ENCODE data around the gene CLMP. TPM values are rescaled to one million over a fixed set of nuclear protein-coding genes. Genes with fewer than 3 reads are reported as not detected.
"Not testable (repeated sequence)": the region's sequence is repeated elsewhere in the genome, so short reads cannot be mapped to it uniquely, and the experiment has no call there.

CLMP gene
- total RNA-seq, 1 donor from 2014 or later: 6.6 TPM

DNA sequence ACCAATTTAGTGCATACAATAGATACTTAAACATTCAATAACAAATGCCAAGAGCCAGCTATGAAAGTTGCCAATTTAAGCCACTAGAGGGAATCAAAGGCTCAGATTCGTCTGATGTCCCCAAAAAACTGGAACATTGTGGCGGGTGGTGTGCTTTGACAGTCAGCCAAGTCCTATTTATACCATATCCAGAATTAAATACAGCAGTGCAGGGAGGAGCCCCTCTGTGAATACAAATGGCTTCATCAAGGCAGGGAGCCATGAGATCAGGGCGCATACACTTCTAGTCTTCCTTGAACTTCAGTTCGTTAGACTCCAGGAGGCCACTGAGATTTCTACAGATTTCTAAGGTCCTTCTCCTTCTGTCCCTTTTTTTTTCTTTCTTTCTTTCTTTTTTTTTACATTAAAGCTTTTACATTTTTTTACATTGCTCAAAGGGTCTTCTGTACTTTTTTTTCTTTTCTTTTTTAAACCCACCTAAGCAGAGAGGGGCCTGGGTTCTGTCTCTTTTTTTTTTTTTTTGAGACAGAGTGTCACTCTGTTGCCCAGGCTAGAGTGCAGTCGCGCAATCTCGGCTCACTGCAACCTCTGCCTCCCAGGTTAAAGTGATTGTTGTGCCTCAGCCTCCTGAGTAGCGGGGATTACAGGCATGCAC lies 91.6 kb downstream of the CLMP start:
- H3K27me3 Mint-ChIP-seq (ENCODE audit: low read depth): no peaks in the 10 kb centered on the region
- peaks cover 24% of the 10 kb centered on the region for H3K4me1 Mint-ChIP-seq (ENCODE audit: low read depth)
- peak overlapping the region; percentile 32 for H3K27ac Mint-ChIP-seq (ENCODE audit: unreplicated experiment)
- TF ChIP-seq, protein P1, sequence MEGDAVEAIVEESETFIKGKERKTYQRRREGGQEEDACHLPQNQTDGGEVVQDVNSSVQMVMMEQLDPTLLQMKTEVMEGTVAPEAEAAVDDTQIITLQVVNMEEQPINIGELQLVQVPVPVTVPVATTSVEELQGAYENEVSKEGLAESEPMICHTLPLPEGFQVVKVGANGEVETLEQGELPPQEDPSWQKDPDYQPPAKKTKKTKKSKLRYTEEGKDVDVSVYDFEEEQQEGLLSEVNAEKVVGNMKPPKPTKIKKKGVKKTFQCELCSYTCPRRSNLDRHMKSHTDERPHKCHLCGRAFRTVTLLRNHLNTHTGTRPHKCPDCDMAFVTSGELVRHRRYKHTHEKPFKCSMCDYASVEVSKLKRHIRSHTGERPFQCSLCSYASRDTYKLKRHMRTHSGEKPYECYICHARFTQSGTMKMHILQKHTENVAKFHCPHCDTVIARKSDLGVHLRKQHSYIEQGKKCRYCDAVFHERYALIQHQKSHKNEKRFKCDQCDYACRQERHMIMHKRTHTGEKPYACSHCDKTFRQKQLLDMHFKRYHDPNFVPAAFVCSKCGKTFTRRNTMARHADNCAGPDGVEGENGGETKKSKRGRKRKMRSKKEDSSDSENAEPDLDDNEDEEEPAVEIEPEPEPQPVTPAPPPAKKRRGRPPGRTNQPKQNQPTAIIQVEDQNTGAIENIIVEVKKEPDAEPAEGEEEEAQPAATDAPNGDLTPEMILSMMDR (IDR thresholded peaks at IDR 0.05): peak; percentile 92
- H3K36me3 Mint-ChIP-seq (ENCODE audit: low read depth): no peaks in the 10 kb centered on the region
- H3K4me3 Mint-ChIP-seq (ENCODE audit: unreplicated experiment): no peak overlapping the region
- H3K9me3 Mint-ChIP-seq (ENCODE audit: low read depth): no peaks in the 10 kb centered on the region
- no peak for DNase-seq (ENCODE audit: low spot score)

DNA sequence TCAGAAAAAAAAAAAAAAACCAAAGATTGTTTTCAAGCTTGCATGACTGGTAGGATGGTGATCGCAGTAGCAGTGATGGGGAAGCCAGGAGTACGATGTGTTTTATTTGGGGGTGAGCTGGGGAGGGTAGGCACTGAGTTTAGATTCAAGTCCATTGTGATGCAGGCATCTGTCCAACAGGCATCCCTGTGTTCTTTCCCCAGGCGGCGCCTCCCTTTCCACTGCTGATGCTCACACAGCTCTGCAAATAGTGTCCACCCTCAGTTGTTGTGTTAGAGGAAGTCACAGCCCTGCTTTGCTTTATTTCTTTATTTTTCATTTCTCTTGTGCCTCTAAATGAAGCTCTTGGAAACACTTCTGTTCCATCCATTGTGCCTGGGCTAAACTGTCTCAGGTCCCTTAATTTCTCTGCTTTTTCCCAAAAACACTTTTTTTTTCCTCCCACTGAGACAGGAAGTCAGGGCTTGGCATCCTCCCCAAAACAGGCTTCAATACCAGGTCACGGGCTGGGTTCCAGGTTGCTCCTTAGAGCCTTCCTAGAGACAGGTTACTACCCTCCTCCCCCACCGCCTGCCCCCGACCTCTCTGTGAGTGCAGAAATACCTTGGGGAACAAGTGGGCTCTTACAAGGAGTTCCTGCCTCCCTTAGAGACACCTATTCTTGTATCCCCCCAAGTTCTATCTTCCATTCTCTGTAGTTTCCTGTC lies 94.5 kb downstream of the CLMP start:
- no peak for DNase-seq (ENCODE audit: low spot score)

DNA sequence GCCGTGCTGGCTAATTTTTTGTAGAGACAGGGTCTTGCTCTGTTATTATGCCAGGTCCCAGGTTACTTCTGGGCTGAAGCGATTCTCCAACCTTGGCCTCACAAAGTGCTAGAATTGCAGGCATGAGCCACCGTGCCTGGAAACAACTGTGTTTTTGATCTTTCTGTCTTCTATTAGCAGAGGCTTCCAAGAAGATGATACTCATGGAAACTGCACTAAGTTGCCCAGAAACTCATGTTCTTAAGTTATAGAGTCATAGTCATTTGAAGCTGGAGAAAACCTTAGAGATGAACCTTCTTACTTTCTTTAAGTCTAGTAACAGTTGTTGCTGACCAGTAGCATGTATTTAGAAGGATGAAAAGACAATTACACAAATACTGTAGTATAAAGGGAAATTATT lies 96.1 kb downstream of the CLMP start:
- no peak overlapping the region for H3K4me3 Mint-ChIP-seq (ENCODE audit: unreplicated experiment)
- H3K36me3 Mint-ChIP-seq (ENCODE audit: low read depth): peaks cover 2% of the 10 kb centered on the region
- H3K9me3 Mint-ChIP-seq (ENCODE audit: low read depth): no peaks in the 10 kb centered on the region
- TF ChIP-seq, protein P1 (IDR thresholded peaks at IDR 0.05): no peak
- no peak overlapping the region for H3K27ac Mint-ChIP-seq (ENCODE audit: unreplicated experiment)
- no peak for DNase-seq (ENCODE audit: low spot score)
- peaks cover 20% of the 10 kb centered on the region for H3K4me1 Mint-ChIP-seq (ENCODE audit: low read depth)
- no peaks in the 10 kb centered on the region for H3K27me3 Mint-ChIP-seq (ENCODE audit: low read depth)

More for the DNA sequence above, 94.5 kb downstream of the CLMP start:
- Mint-ChIP-seq H3K9me3 (ENCODE audit: low read depth) (no peaks in the 10 kb centered on the region), H3K36me3 (ENCODE audit: low read depth) (peaks cover 2% of the 10 kb centered on the region), H3K27me3 (ENCODE audit: low read depth) (no peaks in the 10 kb centered on the region), H3K4me3 (ENCODE audit: unreplicated experiment) (no peak overlapping the region), H3K4me1 (ENCODE audit: low read depth) (peaks cover 20% of the 10 kb centered on the region), H3K27ac (ENCODE audit: unreplicated experiment) (no peak overlapping the region)
- TF ChIP-seq, protein P1 (IDR thresholded peaks at IDR 0.05): no peak

DNA sequence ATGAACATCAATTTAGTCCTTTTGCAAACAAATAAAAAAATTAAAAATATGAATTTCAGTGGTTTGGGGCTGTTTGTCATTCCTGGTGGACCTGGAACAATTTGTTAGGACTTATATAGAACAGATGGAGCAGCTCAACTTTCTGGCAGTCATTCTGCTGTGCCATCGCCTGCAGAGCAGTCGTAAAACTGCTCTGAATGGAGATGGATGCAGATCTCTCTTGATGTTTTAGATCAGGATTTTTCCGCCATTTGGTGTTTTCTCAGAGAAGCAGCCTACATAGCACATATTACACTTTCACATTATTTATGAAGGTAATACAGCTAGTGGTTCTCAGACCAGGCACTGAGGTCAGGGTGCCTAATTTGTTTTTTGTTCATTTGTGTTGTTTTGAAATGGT lies 101.3 kb downstream of the CLMP start:
- Mint-ChIP-seq H3K4me1 (ENCODE audit: low read depth) (no peaks in the 10 kb centered on the region), H3K36me3 (ENCODE audit: low read depth) (peaks cover 2% of the 10 kb centered on the region), H3K27me3 (ENCODE audit: low read depth) (no peaks in the 10 kb centered on the region), H3K9me3 (ENCODE audit: low read depth) (no peaks in the 10 kb centered on the region), H3K27ac (ENCODE audit: unreplicated experiment) (no peak overlapping the region), H3K4me3 (ENCODE audit: unreplicated experiment) (no peak overlapping the region)
- no peak for DNase-seq (ENCODE audit: low spot score)
- TF ChIP-seq, protein P1 (IDR thresholded peaks at IDR 0.05): no peak

DNA sequence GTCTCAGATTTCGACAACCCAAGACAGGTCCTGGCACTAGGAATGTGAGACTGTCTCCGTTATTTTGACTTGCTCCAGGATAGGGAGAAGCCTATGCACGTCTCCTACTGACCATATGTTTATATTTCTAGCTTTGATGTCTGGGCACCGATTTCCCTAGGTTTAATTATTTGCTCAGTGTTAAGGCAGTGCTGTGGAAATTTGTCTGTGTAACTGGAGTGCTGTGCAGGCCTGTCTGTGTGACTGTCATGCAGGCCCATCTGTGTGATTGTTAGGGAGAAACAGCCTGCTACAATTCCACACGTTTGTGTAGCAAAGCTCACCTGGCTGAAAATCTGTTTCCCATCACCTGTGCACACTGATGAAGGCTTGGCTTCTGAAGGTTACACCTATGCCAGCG lies 103.5 kb downstream of the CLMP start:
- H3K9me3 Mint-ChIP-seq (ENCODE audit: low read depth): no peaks in the 10 kb centered on the region
- TF ChIP-seq, protein P1 (IDR thresholded peaks at IDR 0.05): no peak
- no peaks in the 10 kb centered on the region for H3K36me3 Mint-ChIP-seq (ENCODE audit: low read depth)
- no peak for DNase-seq (ENCODE audit: low spot score)
- no peak overlapping the region for H3K4me3 Mint-ChIP-seq (ENCODE audit: unreplicated experiment)
- no peaks in the 10 kb centered on the region for H3K4me1 Mint-ChIP-seq (ENCODE audit: low read depth)
- H3K27me3 Mint-ChIP-seq (ENCODE audit: low read depth): no peaks in the 10 kb centered on the region
- no peak overlapping the region for H3K27ac Mint-ChIP-seq (ENCODE audit: unreplicated experiment)

DNA sequence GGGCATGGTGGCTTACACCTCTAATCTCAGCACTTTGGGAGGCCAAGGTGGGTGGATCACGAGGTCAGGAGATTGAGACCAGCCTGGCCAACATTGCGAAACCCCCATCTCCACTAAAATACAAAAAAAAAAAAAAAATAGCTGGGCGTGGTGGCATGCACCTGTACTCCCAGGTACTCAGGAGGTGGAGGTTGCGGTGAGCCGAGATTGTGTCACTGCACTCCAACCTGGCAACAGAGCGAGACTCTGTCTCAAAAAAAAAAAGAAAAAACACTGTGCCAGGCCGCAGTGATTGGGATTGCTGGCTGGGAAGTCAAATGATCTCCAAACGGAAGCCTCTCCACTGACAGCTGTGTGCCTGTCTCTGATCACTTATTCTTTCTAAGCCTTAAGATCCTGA lies 104.9 kb downstream of the CLMP start:
- H3K4me1 Mint-ChIP-seq (ENCODE audit: low read depth); H3K4me3 Mint-ChIP-seq (ENCODE audit: unreplicated experiment); DNase-seq (ENCODE audit: low spot score); H3K9me3 Mint-ChIP-seq (ENCODE audit: low read depth); H3K27ac Mint-ChIP-seq (ENCODE audit: unreplicated experiment); H3K36me3 Mint-ChIP-seq (ENCODE audit: low read depth); H3K27me3 Mint-ChIP-seq (ENCODE audit: low read depth): not testable (repeated sequence)

DNA sequence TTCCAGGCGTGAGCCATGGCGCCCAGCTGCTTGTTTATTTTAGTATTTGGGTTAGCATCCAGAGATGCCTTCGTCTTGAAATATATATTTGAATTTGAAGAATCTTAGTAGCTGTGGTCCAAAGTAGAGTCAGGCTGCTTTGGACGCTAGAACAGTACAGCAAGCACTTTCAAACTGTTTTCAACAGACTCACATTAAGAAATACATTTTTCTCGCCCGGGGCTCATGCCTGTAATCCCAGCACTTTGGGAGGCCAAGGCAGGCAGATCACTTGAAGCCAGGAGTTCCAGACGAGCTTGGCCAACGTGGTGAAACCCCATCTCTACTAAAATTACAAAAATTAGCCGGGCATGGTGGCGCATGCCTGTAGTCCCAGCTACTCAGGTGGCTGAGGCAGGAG lies 106.2 kb downstream of the CLMP start:
- H3K9me3 Mint-ChIP-seq (ENCODE audit: low read depth); H3K4me3 Mint-ChIP-seq (ENCODE audit: unreplicated experiment); DNase-seq (ENCODE audit: low spot score); H3K27me3 Mint-ChIP-seq (ENCODE audit: low read depth); H3K27ac Mint-ChIP-seq (ENCODE audit: unreplicated experiment); H3K36me3 Mint-ChIP-seq (ENCODE audit: low read depth); H3K4me1 Mint-ChIP-seq (ENCODE audit: low read depth): not testable (repeated sequence)

DNA sequence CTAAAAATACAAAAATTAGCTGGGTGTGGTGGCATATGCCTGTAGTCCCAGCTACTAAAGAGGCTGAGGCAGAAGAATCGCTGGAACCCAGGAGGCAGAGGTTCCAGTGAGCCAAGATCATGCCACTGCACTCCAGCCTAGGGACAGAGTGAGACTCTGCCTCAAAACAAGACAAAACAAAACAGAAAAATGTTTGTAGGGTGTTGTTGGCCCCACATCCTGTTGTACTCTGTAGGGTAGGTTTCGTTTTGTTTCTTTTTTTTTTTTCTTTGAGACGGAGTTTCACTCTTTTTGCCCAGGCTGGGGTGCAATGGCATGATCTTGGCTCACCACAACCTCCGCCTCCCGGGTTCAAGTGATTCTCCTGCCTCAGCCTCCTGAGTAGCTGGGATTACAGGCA lies 107.4 kb downstream of the CLMP start:
- peaks cover 12% of the 10 kb centered on the region for H3K4me1 Mint-ChIP-seq (ENCODE audit: low read depth)

More for the DNA sequence above, 107.4 kb downstream of the CLMP start:
- H3K27ac Mint-ChIP-seq (ENCODE audit: unreplicated experiment); H3K36me3 Mint-ChIP-seq (ENCODE audit: low read depth); H3K27me3 Mint-ChIP-seq (ENCODE audit: low read depth); DNase-seq (ENCODE audit: low spot score); H3K9me3 Mint-ChIP-seq (ENCODE audit: low read depth); H3K4me3 Mint-ChIP-seq (ENCODE audit: unreplicated experiment): not testable (repeated sequence)

All from chondrocyte (in vitro differentiated cells).